NCI-H510A treated with DMSO at 0.1 percent for 48 hours (cell line): ENCODE results near the gene TBC1D23.
"Not testable (repeated sequence)": the region's sequence is repeated elsewhere in the genome, so short reads cannot be mapped to it uniquely, and the experiment has no call there.

ENCODE experiments used
- DNase-seq: peaks from one replicate; lab custom pipeline; 2025; lab: John Stamatoyannopoulos, UW

The TBC1D23 gene

GRCh38 chr3:100306695-100307094 is 45.9 kb downstream of the TBC1D23 start:
- no peak for DNase-seq

DNA sequence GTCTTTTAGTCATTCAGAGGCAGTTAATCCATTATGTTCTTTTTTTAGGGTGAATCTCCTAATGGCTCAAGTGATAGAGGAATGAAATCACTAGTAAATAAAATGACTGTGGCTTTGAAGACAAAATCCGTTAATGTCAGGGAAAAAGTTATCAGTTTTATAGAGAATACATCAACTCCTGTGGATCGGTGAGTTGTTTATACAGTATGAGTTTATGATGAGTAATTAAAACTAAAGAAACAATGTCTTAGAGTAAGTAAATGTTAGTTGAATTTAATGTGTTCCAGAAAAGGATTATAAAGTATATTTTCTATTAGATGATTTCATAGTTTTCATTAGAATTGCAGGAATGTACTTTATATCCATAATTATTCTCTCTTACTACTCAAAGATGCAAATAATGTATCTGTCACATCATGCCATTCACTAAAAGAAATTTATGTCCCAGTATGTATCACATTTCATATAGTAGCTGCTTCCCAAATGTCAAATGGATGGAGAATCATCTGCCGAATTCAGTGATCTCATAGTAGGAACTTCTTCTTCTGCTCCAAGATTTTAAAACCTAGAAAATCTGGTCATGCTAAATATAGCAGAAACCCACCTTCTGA is 49.7 kb downstream of the TBC1D23 start:
- DNase-seq: no peak

GRCh38 chr3:100311011-100311410 is 50.2 kb downstream of the TBC1D23 start:
- DNase-seq: no peak

- peak; percentile 6 for DNase-seq
Measured at GRCh38 chr3:100316641-100317069, 55.9 kb downstream of the TBC1D23 start.

GRCh38 chr3:100317912-100318311 is 57.1 kb downstream of the TBC1D23 start:
- DNase-seq: no peak

- DNase-seq: no peak
Measured at GRCh38 chr3:100319951-100320350, 59.2 kb downstream of the TBC1D23 start.

GRCh38 chr3:100324044-100324443 is 63.3 kb downstream of the TBC1D23 start:
- DNase-seq: no peak

DNA sequence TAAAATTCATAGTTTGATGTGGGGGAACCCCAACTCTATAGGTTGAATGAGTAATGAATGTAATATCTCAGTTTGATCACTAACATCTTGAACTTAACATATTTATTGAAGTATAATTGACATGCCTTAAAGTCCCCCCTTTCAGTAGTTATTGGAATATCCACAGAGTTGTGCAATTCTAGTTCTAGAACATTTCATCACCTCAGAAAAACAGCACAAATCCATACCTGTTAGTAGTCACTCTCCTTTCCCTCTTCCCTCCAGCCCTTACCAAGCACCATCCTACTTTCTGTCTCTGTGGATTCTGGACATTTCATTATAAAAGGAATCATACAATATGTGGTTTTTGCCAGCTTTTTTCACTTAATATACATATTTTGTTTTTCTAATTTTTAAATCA is 65.0 kb downstream of the TBC1D23 start:
- DNase-seq: no peak

DNA sequence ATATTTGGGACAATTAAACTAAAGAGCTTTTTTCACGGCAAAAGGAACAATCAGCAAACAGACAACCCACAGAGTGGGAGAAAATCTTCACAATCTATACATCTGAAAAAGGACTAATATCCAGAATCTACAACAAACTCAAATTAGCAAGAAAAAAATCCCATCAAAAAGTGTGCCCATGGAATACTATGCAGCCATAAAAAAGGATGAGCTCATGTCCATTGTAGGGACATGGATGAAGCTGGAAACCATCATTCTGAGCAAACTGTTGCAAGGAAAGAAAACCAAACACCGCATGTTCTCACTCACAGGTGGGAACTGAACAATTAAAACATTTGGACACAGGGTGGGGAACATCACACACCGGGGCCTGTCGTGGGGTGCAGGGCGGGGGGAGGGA is 66.6 kb downstream of the TBC1D23 start:
- not testable (repeated sequence) for DNase-seq

DNA sequence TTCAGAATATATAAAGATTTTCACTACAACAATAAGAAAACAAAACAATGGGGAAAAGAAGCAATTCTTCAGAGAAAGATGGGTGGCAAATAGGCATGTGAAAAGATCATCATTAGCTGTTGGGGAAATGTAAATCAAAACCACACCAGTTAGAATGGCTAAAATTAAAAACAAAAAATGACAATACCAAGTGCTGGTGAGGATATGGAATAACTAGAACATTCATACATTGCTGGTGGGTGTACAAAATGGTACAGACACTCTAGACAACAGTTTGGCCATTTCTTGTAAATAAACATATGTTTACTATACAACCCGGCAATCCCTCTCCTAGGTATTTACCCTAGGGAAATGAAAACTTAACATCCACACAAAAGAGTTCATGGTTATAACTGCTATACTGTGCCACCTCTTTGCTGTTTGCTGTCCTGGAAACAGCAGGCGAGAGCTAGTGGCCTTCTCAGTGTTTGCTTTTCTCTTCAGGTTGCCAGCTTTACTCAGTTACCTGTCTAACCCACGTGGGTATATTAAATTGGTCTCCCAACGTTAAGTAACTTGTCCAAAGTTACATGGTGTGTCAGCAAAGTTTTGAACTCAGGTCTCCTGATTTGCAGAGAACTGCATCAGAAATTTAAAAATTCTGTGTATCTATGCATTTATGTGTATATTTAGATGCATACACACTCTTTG is 69.2 kb downstream of the TBC1D23 start:
- peak; percentile 32 for DNase-seq

DNA sequence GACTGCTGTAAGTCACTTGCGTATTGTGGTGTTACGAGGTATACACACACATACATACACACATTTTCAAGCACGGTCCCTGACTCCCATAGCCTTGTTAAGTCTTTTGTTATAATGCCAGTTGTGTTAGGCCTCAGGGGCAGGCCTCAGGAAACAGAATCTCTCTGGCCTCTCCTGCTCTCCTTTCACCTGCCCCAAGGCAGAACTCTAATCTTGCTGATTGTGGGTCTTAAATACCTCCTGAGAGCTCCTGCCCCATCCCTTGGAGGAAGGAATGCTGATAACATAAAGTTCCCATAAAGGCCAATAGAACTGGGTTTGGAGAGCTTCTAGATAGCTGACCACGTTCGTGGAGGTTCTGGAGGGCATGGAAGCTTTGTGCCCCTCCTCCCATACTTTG is 69.9 kb downstream of the TBC1D23 start:
- DNase-seq: no peak

DNA sequence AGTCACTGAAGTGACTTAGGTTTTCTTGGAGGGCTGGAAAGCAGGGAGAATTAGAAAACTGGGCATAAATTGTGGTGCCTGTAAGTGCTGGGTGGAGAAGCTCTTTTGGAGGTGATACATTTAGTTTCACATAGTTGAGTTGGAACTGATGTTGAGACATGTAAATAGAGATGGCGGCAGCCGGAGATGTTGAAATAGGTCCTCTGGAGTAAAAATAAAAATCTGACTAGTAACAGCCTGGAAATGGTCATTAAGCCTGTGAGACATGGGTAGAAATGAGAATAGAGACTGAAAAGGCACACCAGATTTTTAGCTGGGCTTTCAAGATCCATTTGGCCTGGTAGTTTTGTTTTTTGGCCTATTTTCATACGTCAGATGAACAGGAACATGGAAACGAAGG is 70.9 kb downstream of the TBC1D23 start:
- DNase-seq: no peak

- DNase-seq: no peak
Measured at GRCh38 chr3:100333051-100333450, 72.3 kb downstream of the TBC1D23 start.

DNA sequence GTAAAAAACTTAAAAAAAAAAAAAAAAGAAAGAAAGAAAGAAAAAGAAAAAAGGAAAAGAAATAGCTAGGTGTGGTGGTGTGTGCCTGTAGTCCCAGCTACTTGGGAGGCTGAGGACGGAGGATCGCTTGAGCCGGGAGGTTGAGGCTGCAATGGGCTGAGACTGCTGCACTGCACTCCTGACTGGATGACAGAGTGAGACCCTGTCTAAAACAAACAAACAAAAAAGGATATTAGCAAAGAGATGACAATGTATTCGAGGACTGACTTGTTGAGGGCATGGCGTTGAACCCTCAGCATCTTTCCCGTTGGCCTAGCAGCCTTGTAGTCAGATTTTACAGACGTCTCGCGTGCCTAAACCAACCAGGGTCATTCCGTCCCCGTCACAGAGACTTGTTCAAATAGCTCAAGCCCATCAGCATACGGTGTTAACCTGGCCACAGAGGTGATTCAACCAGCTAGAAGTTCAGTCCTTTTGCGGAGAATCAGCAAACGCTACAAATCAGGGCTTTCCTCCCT is 73.2 kb downstream of the TBC1D23 start:
- DNase-seq: no peak

DNA sequence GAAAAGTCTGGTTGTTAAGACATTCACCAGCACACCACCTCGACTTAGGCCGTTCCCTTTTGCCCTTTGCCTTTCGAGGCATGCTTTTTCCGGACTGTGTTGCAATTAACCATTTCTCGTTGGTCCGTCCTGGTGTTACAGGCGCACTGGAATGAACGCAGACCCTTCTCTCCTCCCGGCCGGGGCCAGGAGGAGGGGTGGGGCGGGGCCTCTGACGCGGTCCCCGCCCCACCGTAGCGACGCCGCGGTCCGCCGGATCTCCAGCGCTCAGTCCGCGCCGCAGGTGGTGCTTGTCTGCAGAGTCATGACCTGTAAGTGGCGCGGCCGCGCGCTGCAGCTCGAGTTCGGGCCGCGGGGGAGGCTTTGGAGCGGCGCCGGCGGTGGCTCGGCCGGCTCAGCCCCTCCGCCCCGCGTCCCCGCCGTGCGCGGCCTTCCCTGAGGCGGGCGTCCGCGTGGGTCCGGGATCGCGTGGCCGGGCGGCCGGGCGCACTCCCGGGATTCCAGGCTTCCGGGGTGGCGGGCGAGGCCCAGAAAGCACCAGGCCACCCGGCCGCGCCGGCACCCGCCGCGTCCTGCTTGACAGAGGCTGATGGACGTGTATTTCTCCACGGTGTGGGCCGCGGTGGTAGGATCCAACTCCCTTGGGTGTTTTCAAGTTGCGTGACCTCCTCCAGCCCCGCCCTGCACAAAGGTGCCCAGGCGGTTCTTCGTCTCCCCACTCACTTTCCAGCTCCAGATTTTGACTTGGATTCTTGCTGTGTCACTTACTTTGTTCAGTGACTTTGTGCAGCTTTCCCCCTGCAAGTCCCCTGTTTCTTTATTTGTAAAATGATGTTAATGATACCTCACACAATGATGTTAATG is 73.9 kb downstream of the TBC1D23 start, which contains the start of gene NIT2:
Gene NIT2, plus strand, starts transcription at position 270 of the 864 bp plus-strand sequence. Its CDS starts 35 bp downstream, at position 305.
- peak; percentile 56 for DNase-seq

DNA sequence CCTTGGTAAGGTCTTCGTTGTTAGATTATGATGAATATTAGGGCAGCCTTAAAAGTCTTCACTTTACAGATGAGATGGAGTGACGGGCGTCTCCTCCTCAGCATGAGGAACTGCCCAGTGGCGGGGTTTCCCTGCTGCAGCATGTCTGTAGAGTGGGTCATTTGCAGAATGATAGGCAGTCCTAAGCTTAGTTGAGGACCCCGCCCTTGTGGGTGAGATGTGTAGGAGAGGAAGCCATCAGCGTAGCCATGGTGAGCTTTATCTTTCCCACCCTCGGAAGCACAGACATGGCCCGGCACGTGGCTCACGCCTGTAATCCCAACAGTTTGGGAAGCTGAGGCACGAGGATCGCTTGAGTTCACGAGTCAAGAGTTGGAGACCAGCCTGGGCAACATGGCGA is 74.6 kb downstream of the TBC1D23 start:
- peak; percentile 23 for DNase-seq

DNA sequence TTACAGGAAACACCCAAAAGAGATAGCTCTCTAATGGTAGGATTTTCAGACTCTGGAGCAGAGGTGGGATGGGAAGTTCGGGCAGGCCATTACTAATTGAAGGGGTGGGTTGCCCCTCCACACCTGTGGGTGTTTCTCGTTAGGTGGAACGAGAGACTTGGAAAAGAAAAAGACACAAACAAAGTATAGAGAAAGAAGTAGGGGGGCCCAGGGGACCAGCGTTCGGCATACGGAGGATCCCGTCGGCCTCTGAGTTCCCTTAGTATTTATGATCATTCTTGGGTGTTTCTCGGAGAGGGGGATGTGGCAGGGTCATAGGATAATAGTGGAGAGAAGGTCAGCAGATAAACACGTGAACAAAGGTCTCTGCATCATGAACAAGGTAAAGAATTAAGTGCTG is 75.4 kb downstream of the TBC1D23 start:
- not testable (repeated sequence) for DNase-seq

GRCh38 chr3:100338911-100339310 is 78.1 kb downstream of the TBC1D23 start:
- DNase-seq: no peak

- no peak for DNase-seq
Measured at GRCh38 chr3:100339786-100340185, 79.0 kb downstream of the TBC1D23 start.

GRCh38 chr3:100340527-100340926 is 79.7 kb downstream of the TBC1D23 start:
- DNase-seq: no peak

DNA sequence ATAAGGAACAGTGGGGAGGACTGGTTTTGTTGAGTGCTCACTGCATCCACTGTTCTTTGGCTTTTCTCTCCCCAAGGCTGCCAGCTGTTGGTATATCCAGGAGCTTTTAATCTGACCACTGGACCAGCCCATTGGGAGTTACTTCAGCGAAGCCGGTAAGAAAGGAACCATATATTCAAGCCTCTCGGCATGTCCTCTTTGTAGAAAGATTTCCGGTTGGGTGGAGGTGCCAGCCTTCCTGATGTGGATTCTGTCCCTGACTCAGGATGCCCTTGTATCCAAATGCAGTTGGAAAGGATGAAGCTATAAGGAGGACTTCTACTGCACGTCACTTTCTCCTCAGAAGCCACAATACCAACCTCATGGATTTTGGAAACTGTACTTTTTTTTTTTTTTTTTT is 87.9 kb downstream of the TBC1D23 start:
- DNase-seq: no peak

GRCh38 chr3:100351770-100352169 is 91.0 kb downstream of the TBC1D23 start:
- not testable (repeated sequence) for DNase-seq
